ENCODE results near the gene SPIRE1.

The SPIRE1 gene

GRCh38 chr18:12657684-12658425, at the start of gene SPIRE1:
Gene SPIRE1 (minus strand): TSS chr18:12658107. CDS start chr18:12657866, 241 bp downstream.
- no peak for FAIRE-seq

- no peak for FAIRE-seq
Measured at GRCh38 chr18:12703664-12704063, 45.8 kb upstream of the SPIRE1 start.

GRCh38 chr18:12703096-12703567, 45.2 kb upstream of the SPIRE1 start:
- FAIRE-seq = no peak

GRCh38 chr18:12702221-12703095, 44.6 kb upstream of the SPIRE1 start, which contains the start of the genes CEP76 and PSMG2:
Gene CEP76 (minus strand): TSS chr18:12702723. CDS start chr18:12702548, 175 bp downstream.
Gene PSMG2 (plus strand): TSS chr18:12703042. CDS start chr18:12703108, 66 bp downstream.
- no peak for FAIRE-seq

DNA sequence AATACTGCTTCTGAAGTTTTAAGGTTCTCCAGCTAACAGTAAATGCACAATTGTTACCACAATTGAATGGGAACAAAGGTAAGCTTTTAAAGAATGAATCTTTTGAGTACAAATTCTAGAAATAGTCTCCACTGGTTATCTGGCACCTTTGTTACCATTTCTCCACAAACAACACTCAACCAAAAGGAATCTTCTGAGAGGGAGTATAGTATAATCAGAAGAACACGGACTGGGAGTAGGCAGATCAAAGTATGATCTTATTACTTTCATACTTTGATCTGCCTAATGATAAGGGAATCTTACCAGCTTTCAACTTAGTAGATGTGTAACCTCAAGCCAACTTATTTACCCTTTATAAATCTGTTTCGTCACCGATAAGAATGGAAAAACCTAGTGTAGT, 43.3 kb upstream of the SPIRE1 start:
- no peak for FAIRE-seq

- FAIRE-seq = no peak
Measured at GRCh38 chr18:12699747-12700146, 41.8 kb upstream of the SPIRE1 start.

- no peak for FAIRE-seq
Measured at GRCh38 chr18:12694032-12694431, 36.1 kb upstream of the SPIRE1 start.

DNA sequence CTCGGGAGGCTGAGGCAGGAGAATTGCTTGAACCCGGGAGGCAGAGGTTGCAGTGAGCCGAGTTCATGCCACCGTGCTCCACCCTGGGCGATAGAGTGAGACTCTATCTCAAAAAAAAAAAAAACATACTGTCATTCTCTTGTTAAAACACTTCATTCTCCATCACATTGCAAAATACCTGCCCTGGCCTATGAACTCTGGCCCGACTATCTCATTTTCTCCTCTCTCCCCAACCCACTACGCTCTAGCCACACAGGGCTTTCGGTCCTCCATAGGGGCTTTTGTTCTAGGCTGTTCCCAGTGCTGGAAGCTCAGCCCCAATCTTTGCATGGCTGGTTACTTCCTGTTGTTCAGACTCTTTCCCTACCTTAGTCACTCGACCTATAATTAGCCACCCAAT, 34.3 kb upstream of the SPIRE1 start:
- FAIRE-seq = no peak

GRCh38 chr18:12689256-12689850, 31.4 kb upstream of the SPIRE1 start:
- no peak for FAIRE-seq

GRCh38 chr18:12686100-12686499, 28.2 kb upstream of the SPIRE1 start:
- peak; percentile 56 for FAIRE-seq

- FAIRE-seq = no peak
Measured at GRCh38 chr18:12679183-12679786, 21.4 kb upstream of the SPIRE1 start.

- no peak for FAIRE-seq
Measured at GRCh38 chr18:12668041-12668440, 10.1 kb upstream of the SPIRE1 start.

GRCh38 chr18:12659904-12660605, 2.1 kb upstream of the SPIRE1 start:
- FAIRE-seq = peak; percentile 96

DNA sequence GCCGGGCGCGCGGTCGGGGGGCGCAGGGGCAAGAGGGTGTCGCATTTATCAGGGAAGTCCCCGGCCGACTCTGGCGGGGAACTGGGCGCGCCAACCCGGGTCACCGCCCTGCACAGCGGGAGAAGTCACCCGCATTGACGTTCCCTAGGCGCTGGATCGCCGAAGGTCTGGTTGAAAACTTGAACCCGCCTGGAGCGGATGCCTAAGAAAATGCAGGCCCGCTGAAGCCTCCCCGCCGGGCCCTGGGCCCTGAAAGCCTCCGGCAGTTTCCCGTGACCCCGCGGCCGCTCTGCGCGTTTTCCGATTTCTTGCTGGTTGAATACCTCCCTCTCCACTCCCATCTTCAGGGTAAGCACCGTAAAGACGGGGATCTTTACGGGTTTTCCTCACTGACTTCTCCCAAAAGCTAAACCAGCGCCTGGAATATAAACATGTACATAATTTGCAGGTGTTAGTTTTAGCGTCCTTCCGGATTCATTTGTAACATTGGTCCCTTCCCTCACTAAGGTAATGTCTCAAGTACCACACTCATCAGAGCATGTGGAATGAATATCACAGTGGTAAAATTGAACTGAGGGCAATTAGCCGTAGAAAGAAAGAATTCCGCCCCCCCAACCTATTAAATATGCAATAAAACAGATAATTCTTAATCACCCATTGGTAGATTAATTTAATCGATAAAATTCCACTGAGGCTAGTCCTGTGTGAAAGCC, 675 bp upstream of the SPIRE1 start:
- FAIRE-seq = no peak

GRCh38 chr18:12656938-12657683, 796 bp downstream of the SPIRE1 start:
- no peak for FAIRE-seq

GRCh38 chr18:12656605-12656937, 1.3 kb downstream of the SPIRE1 start:
- no peak for FAIRE-seq

DNA sequence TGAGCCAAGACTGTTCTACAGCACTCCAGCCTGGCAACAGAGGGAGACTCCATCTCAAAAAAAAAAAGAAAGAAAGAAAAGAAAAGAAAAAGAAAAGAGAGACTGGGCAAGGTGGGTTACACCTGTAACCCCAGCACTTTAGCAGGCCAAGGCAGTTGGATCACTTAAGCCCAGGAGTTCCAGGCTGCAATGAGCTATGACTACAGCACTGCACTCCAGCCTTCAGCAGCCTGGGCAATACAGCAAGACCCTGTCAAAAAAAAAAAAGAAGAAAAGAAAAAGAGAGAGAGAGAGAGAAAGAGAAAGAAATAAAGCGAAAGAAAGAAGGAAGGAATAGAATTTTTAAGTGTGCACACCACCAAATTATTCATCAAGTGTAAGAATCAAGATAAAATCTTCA, 2.9 kb downstream of the SPIRE1 start:
- no peak for FAIRE-seq

- FAIRE-seq = no peak
Measured at GRCh38 chr18:12652861-12653401, 5.0 kb downstream of the SPIRE1 start.

GRCh38 chr18:12651651-12652050, 6.3 kb downstream of the SPIRE1 start:
- FAIRE-seq = no peak

GRCh38 chr18:12647773-12648172, 10.1 kb downstream of the SPIRE1 start:
- FAIRE-seq = no peak

Data from G401.6 (cell line).